GM12878 (cell line): ENCODE measurements around the gene KCNA3.

Experiments
- CEBPB ChIP-seq, 2 experiments: fragments of 150-350 bp in 1 of 2; IDR thresholded peaks; 2 replicates each; pipeline ENCODE4 v1.6.1; 2012 to 2014; ENCODE audit warnings: low read depth in 2 of 2, low read length in 2 of 2, borderline replicate concordance in 1 of 2, inconsistent platforms in 1 of 2
- CTCF ChIP-seq, 3 experiments: IDR thresholded peaks in 2 of 3; conservative IDR thresholded peaks in 1 of 3; 2 replicates each; pipeline ENCODE4 v1.5.1; 2011; ENCODE audit warnings: low read depth in 3 of 3, low read length in 3 of 3, mild to moderate bottlenecking in 3 of 3, control low read depth in 2 of 3, moderate library complexity in 2 of 3, inconsistent platforms in 1 of 3, mixed read lengths in 1 of 3; ENCODE audit not compliant: control insufficient read depth in 2 of 3, insufficient read depth in 1 of 3; ENCODE audit errors: extremely low read depth in 1 of 3
- FOXK2 ChIP-seq: fragments of 450-650 bp; IDR thresholded peaks from 2 replicates; pipeline ENCODE4 v1.6.1; 2017; ENCODE audit warnings: mild to moderate bottlenecking, moderate library complexity
- POU2F2 ChIP-seq: IDR thresholded peaks from 3 replicates; pipeline ENCODE4 v1.6.1; 2011; ENCODE audit warnings: low read depth, mild to moderate bottlenecking, low read length, borderline replicate concordance
- RAD21 ChIP-seq: IDR thresholded peaks from 2 replicates; pipeline ENCODE4 v1.6.1; 2011; ENCODE audit warnings: mild to moderate bottlenecking, low read depth, low read length, moderate library complexity; ENCODE audit not compliant: insufficient read depth
- RFX5 ChIP-seq: IDR thresholded peaks from 2 replicates; pipeline ENCODE4 v1.6.1; 2011; ENCODE audit warnings: low read depth, low read length, improper control_type of control experiment
- SIN3A ChIP-seq: IDR thresholded peaks from 2 replicates; pipeline ENCODE4 v1.6.1; 2012; ENCODE audit warnings: low read depth, low read length, improper control_type of control experiment
- SMC3 ChIP-seq: IDR thresholded peaks from 2 replicates; pipeline ENCODE4 v1.6.1; 2011; ENCODE audit warnings: low read length, improper control_type of control experiment, borderline replicate concordance
- SP1 ChIP-seq: IDR thresholded peaks from one replicate; pipeline ENCODE4 v1.6.1; 2011; ENCODE audit warnings: low read depth, low read length
- TCF12 ChIP-seq: IDR thresholded peaks from 2 replicates; pipeline ENCODE4 v1.6.1; 2011; ENCODE audit warnings: low read depth, mild to moderate bottlenecking, low read length
- USF2 ChIP-seq: IDR thresholded peaks from 2 replicates; pipeline ENCODE4 v1.6.1; 2011; ENCODE audit warnings: low read depth, low read length, improper control_type of control experiment, borderline replicate concordance

- TF ChIP-seq FOXK2 (no peak), SIN3A (no peak), USF2 (no peak), SP1 (no peak), RFX5 (no peak), CTCF (IDR thresholded peaks at IDR 0.05 in 2 of 3, conservative IDR thresholded peaks at IDR 0.05 in 1 of 3; ENCODE audit: control insufficient read depth in 2 of 3, extremely low read depth in 1 of 3, insufficient read depth in 1 of 3, low read depth in 3 of 3, low read length in 3 of 3) (no peak), RAD21 (no peak), POU2F2 (no peak), SMC3 (no peak), TCF12 (no peak), CEBPB (IDR thresholded peaks at IDR 0.05; ENCODE audit: borderline replicate concordance in 1 of 2, low read depth in 2 of 2, low read length in 2 of 2) (no peak)
These were observed 16.1 kb upstream of the KCNA3 start for GRCh38 chr1:110690709-110691365.
